Hepatocyte (in vitro differentiated cells): ENCODE data around the gene STEAP2. TPM values are rescaled to one million over a fixed set of nuclear protein-coding genes. Genes with fewer than 3 reads are reported as not detected.

Source experiments
- DNase-seq: peaks from one replicate; pipeline ENCODE4 v3.0.0-alpha.2; 2016; ENCODE audit warnings: low spot score
- H2AFZ ChIP-seq: fragments of 200-600 bp; sonication (generic); 2 replicates; pipeline ENCODE4 v1.6.0; 2016; ENCODE audit warnings: antibody characterized with exemption, mild to moderate bottlenecking
- H3K27ac ChIP-seq: fragments of 200-600 bp; sonication (generic); 2 replicates; pipeline ENCODE4 v1.5.1; 2016; ENCODE audit warnings: mild to moderate bottlenecking
- H3K27me3 ChIP-seq: fragments of 200-600 bp; sonication (generic); 2 replicates; pipeline ENCODE4 v1.6.1; 2016
- H3K36me3 ChIP-seq: fragments of 200-600 bp; sonication (generic); replicated peaks from 2 replicates; pipeline ENCODE4 v1.5.1; 2016; ENCODE audit warnings: low read depth; ENCODE audit not compliant: insufficient read depth
- H3K4me1 ChIP-seq: fragments of 200-600 bp; sonication (generic); 2 replicates; pipeline ENCODE4 v1.5.1; 2016; ENCODE audit warnings: mild to moderate bottlenecking, moderate library complexity; ENCODE audit not compliant: insufficient read depth
- H3K4me2 ChIP-seq: fragments of 200-600 bp; sonication (generic); 2 replicates; pipeline ENCODE4 v1.6.0; 2016
- H3K4me3 ChIP-seq: fragments of 200-600 bp; sonication (generic); 2 replicates; pipeline ENCODE4 v1.5.1; 2016; ENCODE audit warnings: mild to moderate bottlenecking
- H3K79me2 ChIP-seq: fragments of 200-600 bp; sonication (generic); 2 replicates; pipeline ENCODE4 v1.6.0; 2017; ENCODE audit warnings: mild to moderate bottlenecking
- H3K9me2 ChIP-seq: fragments of 200-600 bp; sonication (generic); replicated peaks from 2 replicates; pipeline ENCODE4 v1.6.0; 2017; ENCODE audit warnings: mild to moderate bottlenecking; ENCODE audit not compliant: insufficient read depth
- H3K9me3 ChIP-seq: fragments of 200-600 bp; sonication (generic); 2 replicates; pipeline ENCODE4 v1.5.1; 2016; ENCODE audit warnings: low read depth, mild to moderate bottlenecking
- H4K20me1 ChIP-seq: fragments of 200-600 bp; sonication (generic); 2 replicates; pipeline ENCODE4 v1.6.0; 2016; ENCODE audit warnings: mild to moderate bottlenecking; ENCODE audit not compliant: insufficient read depth, poor library complexity, severe bottlenecking
- CTCF ChIP-seq: fragments of 200-600 bp; sonication (generic); IDR thresholded peaks from 2 replicates; pipeline ENCODE4 v1.5.1; 2016; ENCODE audit warnings: antibody characterized with exemption, mild to moderate bottlenecking; ENCODE audit not compliant: poor library complexity
- EZH2 ChIP-seq: fragments of 200-600 bp; sonication (generic); IDR thresholded peaks from 2 replicates; pipeline ENCODE4 v1.6.1; 2016; ENCODE audit warnings: antibody characterized with exemption, mild to moderate bottlenecking, borderline replicate concordance
- EZH2phosphoT487 ChIP-seq: fragments of 200-600 bp; sonication (generic); IDR thresholded peaks from one replicate; pipeline ENCODE4 v1.6.1; 2018; ENCODE audit warnings: antibody characterized with exemption, mild to moderate bottlenecking, low read depth, moderate library complexity; ENCODE audit not compliant: unreplicated experiment, severe bottlenecking
- WGBS: methylation state at CpG from one replicate; pipeline ENCODE4 v1.1.6; 2016; ENCODE audit warnings: low lambda C conversion rate; ENCODE audit errors: missing lambda C conversion rate; 5-methylcytosine and 5-hydroxymethylcytosine counted together
- polyA plus RNA-seq: library from polyadenylated mRNA; unstranded; fragments of >200 nt; fragmentation: Nextera tagmentation; extraction: Ambion mirVana; gene quantifications from 2 replicates; pipeline ENCODE4 v1.2.1, GENCODE V29; 2016
- total RNA-seq: library from RNA; depleted of rRNA; stranded (reverse); fragments of >200 nt; gene quantifications from 2 replicates; pipeline ENCODE4 v1.2.3, GENCODE V29; 2014

STEAP2 gene
- total and polyA plus RNA-seq, 2 experiments from 2014 or later, result 2.4 to 8.3 TPM

GRCh38 chr7:90207956-90208355, 3.6 kb upstream of the STEAP2 start:
- DNase-seq, result no peak
- Histone ChIP-seq H3K79me2 (no peaks in the 10 kb centered on the region), H3K4me2 (no peak overlapping the region), H3K4me1 (peaks cover 8% of the 10 kb centered on the region), H3K9me2 (no peaks in the 10 kb centered on the region), H2AFZ (no peak overlapping the region), H3K4me3 (no peak overlapping the region), H4K20me1 (no peaks in the 10 kb centered on the region), H3K9me3 (no peaks in the 10 kb centered on the region), H3K27ac (no peak overlapping the region), H3K27me3 (no peaks in the 10 kb centered on the region), H3K36me3 (no peaks in the 10 kb centered on the region)
- no peak for TF ChIP-seq EZH2phosphoT487
- no peak for TF ChIP-seq CTCF
- TF ChIP-seq EZH2, result no peak
- WGBS, result 81% methylated on average over 1 of the region's 1 CpG

DNA sequence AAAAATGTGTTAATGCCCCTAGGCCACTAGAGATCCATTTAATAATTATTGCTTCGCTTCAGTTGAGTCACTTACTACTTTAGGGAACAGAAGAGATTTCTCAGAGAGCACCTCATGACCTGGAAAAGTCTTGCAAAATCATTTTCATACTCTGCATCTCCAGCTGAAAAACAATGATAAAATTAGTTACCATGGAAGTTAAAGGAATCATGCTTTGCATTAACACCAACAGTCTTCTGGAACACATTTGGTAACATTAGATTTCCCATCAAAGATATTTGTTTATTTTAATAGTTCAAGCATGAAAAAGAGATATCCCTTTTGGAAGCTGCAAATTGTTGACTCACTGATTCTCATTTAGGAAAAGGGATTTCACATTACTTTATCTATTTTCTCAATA, 1.8 kb upstream of the STEAP2 start:
- 79% methylated on average over 1 of the region's 1 CpG for WGBS
- DNase-seq, result no peak
- TF ChIP-seq EZH2phosphoT487, result no peak
- no peak for TF ChIP-seq CTCF
- no peak for TF ChIP-seq EZH2
- no peak overlapping the region for H3K4me2 ChIP-seq
- no peaks in the 10 kb centered on the region for H3K27me3 ChIP-seq
- no peaks in the 10 kb centered on the region for H3K36me3 ChIP-seq
- no peak overlapping the region for H2AFZ ChIP-seq
- no peaks in the 10 kb centered on the region for H3K9me3 ChIP-seq
- peaks cover 9% of the 10 kb centered on the region for H3K79me2 ChIP-seq
- no peak overlapping the region for H3K27ac ChIP-seq
- no peak overlapping the region for H3K4me3 ChIP-seq
- H3K9me2 ChIP-seq, result no peaks in the 10 kb centered on the region
- no peaks in the 10 kb centered on the region for H4K20me1 ChIP-seq
- H3K4me1 ChIP-seq, result peaks cover 8% of the 10 kb centered on the region

DNA sequence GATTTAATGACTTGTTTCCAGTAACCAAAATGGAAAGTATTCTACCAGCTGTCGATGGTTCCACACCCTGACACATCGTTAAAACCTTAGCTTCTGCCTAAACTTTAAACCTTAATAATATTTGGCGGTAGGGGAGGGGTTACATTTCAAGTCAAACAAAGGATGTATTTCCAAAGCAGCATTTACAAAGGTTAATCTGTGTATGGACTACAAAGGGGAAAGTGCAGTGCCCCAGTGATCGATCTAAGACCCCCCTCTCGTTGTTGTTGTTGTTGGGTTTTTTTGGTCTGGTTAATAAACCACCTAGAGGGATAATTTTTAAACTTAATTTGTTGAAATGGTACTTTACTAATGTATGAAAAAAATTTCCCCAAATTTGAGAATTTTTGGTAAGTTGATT, 1.1 kb upstream of the STEAP2 start:
- H3K4me2 ChIP-seq, result peak overlapping the region; percentile 90
- peak overlapping the region; percentile 92 for H2AFZ ChIP-seq
- H3K4me1 ChIP-seq, result peaks cover 8% of the 10 kb centered on the region
- peak overlapping the region; percentile 91 for H3K27ac ChIP-seq
- no peak for DNase-seq
- no peaks in the 10 kb centered on the region for H4K20me1 ChIP-seq
- 52% methylated on average over 5 of the region's 5 CpGs for WGBS
- TF ChIP-seq EZH2phosphoT487 (no peak), EZH2 (no peak), CTCF (no peak)
- no peaks in the 10 kb centered on the region for H3K36me3 ChIP-seq
- no peaks in the 10 kb centered on the region for H3K27me3 ChIP-seq
- H3K9me2 ChIP-seq, result no peaks in the 10 kb centered on the region
- peaks cover 9% of the 10 kb centered on the region for H3K79me2 ChIP-seq
- no peaks in the 10 kb centered on the region for H3K9me3 ChIP-seq
- H3K4me3 ChIP-seq, result no peak overlapping the region

DNA sequence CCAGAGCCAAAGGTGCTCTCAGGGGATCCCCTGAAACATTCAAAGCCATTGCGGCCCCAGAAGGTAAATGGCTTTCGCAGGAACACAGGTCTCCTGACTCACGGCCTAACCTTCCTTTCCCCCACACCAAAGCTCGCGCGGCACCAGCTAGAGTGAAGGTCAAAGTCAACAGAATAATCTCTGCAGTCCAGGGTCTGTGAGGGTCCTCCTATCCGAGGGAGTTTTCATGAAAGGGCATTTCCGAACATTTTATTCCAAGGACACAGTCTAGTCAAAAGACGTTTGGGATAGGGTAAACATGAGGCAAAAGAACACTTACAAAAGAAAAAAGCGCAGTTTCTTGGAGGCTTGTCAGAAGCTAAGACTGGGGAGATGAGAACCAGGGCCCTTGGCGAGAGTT, 559 bp upstream of the STEAP2 start:
- Histone ChIP-seq H3K4me2 (peak overlapping the region; percentile 90), H3K27ac (peak overlapping the region; percentile 91), H3K4me3 (peak overlapping the region; percentile 23), H2AFZ (peak overlapping the region; percentile 92), H3K9me2 (no peaks in the 10 kb centered on the region), H3K4me1 (peaks cover 8% of the 10 kb centered on the region), H3K27me3 (no peaks in the 10 kb centered on the region), H4K20me1 (no peaks in the 10 kb centered on the region), H3K36me3 (no peaks in the 10 kb centered on the region), H3K9me3 (no peaks in the 10 kb centered on the region), H3K79me2 (peaks cover 9% of the 10 kb centered on the region)
- whole genome bisulfite sequencing, result 7% methylated on average over 11 of the region's 11 CpGs
- no peak for TF ChIP-seq CTCF
- peak; percentile 44 for DNase-seq
